HG02678 (cell line): ENCODE data around the gene SACM1L.

Experiments
- ATAC-seq: cut with Tn5 transposase; IDR thresholded peaks from one replicate; pipeline ENCODE4 v1.9.1; 2021; ENCODE audit warnings: mild to moderate bottlenecking, moderate library complexity; ENCODE audit not compliant: unreplicated experiment

Gene SACM1L

DNA sequence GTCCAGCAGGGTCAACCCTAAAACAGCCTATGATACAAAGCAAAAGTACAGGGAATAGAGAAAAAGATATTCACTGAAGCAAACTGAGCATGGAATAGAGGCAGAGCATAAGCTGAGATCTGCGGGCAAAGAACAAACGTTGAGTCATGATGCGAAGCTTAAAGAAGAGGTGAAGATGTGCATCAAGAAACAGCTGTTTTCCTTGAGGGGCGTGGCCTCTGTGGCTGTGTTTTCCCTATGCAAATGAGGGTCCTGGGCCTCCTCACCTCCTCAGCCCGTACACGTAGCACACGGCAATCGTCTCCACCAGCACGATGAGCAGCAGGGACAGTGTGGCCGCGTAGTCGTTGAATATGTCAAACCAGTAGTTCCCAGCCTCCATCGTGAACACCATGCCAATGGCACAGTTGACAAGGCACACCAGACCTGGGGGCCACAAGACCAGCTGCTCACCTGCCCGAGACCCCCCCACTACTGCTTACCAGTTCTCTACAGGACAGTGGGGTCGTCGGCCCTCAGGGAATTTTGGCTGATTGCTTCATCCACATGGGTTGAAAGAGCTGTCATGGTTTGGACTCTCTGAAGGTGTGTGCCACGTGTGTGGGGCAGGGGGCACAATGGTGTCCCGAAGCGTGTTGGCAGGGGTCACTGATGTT, 73.6 kb downstream of the SACM1L start:
- no peak for ATAC-seq

DNA sequence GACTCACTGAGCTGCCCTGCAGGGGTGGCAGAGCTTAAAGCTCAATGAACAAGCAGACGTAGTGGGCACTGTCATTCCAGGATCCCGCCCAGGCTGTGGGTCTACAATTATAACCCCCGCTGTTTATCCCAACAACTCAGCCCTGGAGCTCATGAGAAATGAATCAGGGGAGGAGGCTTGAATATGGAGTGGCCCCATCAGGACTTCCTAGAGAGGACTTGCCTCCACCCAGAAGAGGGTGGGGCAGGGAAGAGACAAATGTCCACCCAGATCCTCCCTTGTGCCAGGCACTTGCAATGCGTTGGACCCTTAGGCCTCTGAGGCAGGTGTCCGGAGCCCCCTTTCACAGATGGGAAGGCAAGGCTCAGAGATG, 74.1 kb downstream of the SACM1L start:
- no peak for ATAC-seq

DNA sequence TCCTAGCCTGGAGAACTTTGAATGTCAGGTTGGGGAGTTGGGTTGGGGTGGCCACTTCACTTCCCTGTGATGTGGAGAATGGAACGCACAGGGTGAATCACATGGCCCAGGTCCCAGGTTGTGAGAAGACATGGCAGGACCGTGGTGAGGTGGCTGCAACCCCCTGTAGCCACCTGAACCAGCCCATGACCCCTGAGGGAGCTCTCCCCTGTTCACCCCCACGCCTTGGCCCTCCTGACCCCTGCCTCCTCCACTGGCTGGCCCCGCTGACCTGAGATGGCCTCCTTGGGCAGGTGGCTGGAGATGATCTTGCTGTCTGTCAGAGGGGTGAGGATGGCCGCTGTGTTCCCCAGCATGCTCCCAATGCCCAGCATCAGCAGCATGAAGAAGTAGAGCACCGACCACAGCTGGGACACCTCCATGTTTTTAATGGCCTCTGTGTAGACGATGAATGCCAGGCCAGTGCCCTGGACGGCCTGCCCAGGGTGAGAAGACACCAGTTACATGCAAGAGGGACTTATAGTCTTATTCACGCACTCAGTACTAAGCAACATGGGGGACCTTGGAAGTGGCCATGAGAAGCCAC, 76.2 kb downstream of the SACM1L start:
- ATAC-seq = no peak

DNA sequence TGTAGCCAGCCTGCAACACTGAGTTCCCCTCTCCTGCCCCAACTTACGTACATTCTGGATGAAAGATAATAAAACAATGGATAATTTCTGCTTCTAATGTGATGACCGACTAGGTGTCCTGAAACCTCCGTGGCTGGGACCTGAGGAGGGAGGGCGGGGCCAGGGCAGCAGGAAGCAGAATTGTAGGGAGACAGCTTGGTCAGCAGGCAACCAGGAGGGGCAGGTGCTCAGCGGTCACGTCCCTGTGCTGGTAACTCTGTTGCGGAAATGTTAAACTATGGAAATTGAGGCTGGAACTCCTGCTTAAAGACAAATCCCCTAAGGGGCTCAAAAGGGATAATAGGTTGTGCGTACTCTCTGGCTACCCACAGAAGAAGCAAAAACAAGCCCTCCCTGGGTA, 76.8 kb downstream of the SACM1L start:
- no peak for ATAC-seq

DNA sequence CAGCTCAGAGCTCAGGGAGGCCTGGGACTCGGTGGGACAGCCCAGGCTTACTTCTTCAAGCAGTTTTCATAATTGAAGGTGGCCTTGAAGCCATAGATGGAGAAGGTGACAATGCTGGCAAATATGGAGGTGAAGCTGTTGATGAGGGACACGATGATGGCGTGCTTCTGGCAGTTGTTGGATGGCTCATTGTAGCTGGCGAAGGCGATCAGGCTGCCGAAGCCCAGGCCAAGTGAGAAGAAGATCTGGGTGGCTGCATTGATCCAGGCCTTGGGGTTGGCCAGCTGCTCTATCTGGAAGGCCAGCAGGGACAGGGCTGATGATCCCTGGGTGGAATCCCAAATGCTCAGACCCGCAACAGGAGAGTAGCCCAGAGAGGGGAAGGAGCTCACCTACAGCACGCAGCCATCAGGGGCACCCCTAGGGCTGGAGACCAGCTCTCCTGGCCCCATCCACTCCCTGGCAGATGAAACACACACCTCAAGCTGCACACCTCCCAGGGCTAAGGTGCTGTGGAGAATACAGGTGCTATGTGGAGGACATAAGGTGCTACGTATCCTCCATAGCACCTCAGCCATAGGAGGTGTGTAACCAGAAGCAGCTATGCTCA, 82.1 kb downstream of the SACM1L start:
- no peak for ATAC-seq

DNA sequence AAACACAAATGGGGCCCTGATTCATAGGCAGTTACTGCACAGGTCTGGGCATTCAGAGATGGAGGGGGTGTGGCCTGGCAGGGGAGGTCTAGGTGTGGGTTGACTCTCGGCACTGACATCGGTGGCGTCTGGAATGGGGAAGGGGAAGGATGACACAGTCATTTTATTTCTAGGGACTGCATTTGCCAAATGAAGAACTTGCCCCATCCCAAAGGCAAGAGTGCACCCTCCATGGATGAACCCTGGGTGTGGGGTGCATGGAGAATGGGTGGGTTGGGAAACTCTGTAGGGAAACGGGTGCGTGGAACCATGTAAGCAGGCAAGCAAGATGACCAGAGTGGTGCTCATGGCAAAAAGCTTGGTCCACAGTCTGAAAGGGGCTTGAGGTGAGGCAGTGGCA, 82.6 kb downstream of the SACM1L start:
- no peak for ATAC-seq

DNA sequence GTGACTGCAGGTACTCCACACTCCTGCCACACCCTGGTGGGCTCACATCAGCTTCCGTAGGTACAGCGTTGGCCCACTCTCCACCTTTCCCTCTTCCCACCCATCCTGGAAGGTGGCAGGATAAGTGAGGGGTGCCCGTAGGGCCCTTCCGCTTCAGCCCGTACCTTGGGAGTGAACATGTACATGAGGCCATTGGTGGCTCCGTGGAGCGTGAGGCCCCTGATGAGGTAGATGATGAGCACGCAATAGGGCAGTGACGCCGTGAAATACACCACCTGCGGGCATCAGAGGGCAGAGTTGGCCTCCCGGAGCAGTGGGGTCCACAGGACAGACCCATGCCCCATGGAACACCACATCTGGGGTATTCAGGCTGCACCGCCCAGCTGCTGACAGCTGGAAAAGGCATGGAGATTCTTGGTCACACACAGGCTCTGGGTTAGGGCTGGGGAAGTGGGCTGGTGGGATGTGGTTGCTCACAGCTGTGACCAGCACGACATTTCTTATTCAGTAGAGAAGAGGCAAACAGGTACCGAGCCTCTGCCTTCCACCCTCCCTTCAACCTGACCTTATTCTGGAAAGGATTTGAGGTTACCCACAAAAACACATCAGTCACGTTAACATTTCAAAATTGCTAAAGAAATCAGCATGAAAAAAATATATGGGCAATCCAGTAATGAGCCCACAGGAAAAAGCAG, 83.3 kb downstream of the SACM1L start:
- no peak for ATAC-seq

DNA sequence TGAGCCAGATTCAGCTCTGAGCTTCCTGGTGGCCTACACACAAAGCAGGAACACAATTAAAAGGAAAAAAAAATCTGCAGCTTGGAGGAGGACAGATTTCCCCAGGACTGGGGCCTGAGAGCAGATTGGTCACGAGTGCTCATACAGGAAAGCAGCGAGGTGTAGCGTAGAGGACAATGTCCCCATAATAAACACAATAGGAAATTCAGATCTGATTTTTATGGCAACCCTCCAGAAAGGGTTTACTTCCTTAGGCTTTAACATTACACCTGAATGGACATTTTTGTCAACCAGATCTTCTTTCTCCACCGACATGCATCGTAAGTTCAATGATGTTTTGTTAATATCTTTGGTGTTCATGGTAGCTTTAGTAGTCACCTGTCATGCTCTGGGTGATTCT, 83.9 kb downstream of the SACM1L start:
- no peak for ATAC-seq

DNA sequence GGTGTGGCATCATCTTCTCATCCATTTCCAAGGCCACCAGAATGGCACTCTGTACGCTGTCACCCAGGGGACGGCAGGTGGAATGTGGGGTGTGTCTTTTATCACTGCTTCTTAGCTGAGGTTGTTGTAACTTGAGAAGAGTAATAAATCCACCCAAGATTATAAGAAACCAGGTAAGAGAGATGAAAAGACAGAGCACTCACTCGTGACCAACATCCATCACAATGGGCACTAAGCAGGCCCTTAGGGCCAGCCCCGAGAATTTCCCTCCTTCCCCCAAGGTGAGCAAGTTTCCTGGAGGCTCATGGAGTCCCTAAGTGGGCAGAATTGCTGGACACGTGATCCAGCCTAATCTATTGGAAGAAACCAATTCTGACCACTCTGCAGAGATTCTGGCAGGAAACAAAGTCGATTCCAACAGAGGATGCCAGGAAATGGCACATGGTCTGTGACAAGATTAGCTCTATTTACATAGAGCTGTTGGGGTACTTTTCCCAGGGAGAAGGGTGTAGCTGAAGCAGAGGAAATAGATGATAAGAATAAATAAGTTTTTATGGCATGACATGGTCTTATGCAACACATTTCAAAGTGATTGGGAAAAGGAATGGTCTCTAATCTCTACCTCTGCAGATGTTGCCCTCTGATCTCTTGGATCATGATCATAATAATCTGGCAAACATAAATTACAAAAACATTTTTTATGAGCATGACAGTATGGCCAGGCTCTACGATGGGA, 84.7 kb downstream of the SACM1L start:
- no peak for ATAC-seq

DNA sequence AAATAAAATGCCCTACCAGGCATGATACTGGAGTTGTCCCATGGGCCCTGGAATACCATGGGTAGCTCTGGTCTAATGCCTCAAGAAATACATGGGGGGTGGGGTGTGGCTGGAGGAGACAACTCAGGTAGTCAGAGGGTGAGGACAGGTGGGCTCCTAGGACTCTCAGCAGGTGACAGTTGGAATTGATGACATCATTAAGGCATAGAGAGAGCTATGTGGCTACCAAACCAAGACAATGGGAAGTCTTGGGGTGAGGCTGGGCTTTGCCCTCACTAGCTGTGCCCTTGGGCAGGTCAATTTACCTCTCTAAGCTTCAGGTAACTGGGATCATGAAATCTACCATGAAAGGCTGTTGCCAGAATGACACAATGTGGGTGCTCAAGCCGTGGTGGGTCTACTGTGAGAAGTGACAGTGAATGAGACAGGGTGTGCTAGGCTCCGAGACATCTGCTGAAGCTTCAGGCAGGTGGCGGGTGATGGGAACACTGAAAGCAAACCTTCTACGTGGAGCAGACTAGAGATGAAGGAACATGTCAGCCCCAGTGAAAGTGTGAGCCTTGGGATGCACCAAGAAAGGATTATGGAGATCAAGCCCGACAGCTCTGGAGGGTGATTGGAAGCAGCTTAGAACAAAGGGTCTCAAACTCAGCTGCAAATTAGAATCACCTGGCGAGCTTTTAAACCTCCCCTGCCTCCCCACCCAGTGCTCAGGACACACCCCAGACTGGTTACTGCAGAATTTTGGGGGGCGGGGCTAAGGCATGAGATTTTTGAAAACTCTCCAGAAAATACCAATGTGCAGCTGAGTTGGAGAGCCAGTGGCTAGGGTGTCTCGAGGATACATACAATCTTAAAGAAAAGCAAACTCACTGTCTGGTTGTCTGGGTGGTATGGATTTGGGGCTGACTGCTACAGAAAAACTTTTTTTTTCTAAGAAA, 85.7 kb downstream of the SACM1L start:
- no peak for ATAC-seq

DNA sequence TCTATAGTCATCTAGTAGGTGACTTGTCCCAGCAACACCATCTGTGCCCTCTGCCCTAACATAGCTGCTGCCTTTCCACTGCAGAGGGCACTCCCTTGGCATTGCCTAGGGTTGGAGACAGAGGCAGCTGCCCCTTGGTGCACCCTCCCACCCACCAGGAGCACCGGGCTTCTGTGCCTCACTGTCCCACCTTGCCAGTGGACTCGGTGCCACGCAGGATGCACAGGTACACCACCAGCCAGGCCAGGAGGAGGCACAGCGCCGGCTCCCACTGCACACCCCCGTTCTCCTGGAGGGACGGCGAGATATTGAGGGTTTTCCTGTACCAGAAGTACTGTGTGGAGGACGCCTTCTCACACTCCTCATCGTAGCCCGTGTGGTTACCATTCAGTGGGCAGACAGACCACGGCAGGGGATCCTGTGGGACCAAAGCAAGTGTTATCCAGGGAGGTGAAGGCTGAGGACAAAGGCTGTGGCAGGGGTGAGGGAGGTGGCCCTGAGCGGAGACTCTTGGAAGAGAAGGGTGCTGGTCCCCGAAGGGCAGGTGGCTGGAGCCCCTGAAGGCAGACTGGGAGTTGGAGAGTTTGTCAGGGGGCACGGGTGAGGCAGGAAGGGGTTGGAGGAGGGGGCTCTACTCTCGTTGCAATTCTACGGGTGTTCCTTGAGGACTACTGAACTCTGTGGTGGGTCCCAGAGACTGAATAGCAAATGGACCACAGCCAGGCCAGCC, 86.5 kb downstream of the SACM1L start:
- no peak for ATAC-seq

DNA sequence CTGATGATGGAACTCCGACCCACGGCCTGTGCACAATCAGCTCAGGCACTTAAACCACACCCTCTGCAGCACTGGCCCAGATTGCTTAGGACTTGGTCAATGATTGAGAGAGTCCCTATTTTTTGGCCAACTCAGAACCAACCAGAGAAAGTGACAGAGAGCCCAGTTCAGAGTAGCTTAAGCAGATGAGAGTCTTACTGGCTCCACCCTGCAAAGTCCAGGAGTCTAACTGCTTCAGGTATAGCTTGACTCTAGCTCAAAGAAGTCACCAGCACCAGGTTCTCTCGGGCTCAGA, 87.1 kb downstream of the SACM1L start:
- no peak for ATAC-seq

DNA sequence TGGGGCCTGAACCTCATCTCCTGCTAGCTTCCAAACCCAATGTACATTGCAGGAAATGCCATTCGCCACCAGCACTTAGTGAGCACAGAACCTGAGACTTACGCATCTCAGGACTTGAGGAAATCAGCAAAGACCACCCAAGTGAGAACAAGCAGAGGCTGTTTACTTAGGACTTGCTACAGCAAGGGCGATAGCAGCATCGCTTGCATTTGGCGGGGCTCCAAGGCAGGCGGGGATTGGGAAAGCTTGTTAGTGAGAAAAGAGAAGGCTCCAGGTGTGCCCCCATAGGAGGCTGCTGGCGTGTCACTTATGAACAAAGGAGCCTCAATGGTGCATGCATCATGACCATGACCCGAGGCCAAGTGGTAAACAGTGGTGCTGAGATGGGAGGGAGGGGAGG, 87.4 kb downstream of the SACM1L start:
- ATAC-seq = no peak

DNA sequence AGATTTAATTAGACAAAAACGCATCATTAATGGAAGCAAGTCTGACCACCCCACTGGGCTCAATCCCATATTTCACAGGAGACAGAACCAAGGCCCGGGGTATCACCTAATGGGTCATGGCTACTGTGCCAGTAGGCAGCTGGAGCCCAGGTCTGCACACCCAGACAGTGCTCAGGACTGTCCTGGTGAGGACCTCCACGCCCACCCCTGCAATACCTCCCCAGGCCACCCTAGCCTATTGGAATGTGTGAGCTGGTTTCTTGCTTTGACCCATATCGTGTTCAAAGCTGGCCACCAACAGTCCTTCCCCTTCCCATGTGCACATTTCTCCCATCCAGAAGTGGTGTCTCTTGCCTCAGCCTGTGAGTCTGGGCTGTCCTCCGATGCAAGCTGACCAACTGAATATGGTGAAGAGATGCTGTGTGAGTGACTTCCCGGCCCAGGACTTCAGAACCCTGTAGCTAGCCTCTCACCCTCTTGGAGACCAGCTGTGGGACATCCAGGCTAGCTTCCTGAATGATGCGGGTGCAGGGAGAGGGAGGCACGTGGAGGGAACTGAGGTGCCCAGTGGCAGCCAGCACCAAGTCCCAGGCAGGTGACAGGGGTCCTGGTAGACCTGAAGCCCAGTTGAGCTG, 88.0 kb downstream of the SACM1L start:
- no peak for ATAC-seq

DNA sequence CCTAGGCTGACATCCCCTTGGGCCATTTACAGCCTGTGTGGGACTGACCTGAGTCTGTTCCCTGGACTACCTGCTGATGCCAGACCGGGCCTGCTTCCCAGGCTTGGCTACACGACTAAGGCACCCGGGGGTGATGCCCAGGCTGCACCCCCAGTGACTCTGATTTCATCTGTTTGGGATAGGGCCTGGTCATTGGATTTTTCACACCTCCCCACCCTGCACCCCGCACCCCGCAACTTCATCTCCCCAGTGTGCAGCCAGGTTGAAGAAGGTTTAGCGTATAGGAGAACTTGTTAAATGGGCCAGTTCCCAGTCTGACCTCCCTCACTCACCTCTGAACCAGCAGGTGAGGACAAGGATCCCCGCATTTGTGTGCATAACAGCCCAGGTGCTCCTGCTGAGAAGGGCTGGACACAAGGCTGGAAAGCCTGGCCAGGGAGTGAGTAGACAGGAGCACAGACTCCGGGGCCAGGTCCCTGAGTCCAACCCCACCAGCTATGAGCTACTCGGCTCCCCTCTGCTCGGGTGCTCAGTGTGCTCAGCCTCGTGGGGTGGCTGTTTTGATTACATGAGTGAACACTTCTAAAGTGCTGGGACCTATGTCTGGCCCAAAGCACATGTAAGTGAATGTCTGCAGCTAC, 88.7 kb downstream of the SACM1L start:
- no peak for ATAC-seq

DNA sequence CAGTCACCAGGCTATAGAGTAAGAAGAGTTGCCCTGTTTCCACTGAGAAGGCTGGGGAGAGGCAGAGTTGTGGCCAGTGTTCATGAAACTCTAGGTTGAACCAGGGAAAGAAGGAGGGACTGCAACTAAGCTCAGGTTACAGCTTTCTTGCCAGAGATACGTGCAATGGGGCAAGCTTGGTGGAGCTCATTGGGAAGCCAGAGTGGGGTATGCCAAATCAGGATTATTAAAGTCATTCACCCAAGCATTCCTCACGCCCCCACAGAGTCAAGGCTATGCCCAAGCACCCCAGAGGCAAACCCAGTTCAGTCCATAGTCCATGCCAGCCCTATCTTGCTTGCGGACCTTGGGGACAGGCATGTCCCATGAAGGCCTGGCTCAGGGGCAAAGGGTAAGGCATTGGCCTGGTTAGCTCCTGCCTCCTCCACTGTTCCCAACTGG, 89.6 kb downstream of the SACM1L start:
- ATAC-seq = no peak

DNA sequence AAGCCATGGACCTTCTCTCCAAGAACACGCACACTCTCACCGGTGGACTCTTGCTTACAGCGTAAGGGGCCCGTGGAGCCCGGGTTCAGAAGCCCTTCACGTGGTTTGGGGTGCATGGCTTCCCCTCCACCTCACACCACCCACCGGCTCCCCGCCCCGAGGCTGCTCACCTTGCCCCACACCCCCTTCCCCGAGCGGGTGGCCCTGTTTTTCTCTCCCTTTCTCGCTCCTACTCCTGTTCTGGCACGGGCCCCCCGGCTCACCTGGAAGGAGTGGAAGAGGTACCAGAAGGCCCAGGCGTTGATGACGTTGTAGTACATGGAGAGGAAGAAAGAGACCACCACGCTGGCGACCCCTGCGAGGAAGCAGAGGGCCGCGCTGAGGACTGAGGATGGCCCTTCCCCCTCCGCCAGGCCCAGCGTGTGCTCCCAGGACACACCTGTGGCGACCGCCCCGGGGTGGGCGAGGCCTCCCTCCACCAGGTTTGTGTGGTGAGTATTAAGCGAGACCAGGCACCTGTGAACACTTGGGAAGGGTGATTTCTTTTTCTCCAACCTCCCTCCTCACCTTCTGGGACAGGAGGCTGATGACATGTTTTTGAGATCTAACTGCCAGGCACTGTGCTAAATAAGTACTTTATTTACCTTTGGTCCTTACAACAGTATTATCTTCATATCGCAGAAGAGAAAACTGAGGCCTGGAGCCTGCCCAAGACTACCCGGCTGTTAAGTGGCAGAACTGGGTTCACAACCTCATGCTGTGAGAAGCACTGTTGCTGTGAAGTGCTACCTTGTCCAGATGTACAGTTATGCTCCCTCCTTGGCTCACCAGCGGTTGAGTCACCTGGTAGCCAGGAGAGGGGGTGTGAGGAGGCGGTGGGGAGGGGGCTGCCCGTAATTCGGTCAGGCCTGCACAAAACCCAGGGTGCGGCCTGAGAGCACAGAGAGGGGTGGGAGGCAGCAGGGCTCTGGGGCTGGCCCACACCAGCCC, 90.8 kb downstream of the SACM1L start:
- no peak for ATAC-seq

DNA sequence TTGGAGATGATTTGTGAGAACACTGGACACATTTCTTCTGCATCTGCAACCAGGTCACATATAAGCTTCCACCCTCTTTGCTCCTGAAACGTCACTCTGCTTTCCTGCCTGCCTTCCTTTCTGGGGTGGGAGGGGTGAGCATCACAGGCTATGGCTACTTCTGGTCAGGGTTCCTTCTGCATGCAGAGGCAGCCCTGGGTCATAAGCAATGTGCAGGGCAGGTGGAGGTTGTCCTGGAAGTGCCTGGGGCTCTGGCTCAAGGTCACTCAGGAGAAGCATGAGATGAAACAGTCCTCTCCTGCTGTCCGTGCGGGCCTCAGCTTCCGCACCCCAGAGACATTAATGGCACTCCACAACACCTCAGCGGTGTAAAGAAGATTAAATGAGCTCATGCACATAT, 92.1 kb downstream of the SACM1L start:
- no peak for ATAC-seq
